PC-3 (cell line): ENCODE results near the gene FEZF1.
"Not testable (repeated sequence)": the region's sequence is repeated elsewhere in the genome, so short reads cannot be mapped to it uniquely, and the experiment has no call there.

ENCODE experiments used
- EZH2 ChIP-seq: fragments of 300-600 bp; sonication (generic); IDR thresholded peaks from one replicate; pipeline ENCODE4 v1.6.1; 2017; ENCODE audit warnings: antibody characterized with exemption, mild to moderate bottlenecking, low read length; ENCODE audit not compliant: unreplicated experiment
- EZH2phosphoT487 ChIP-seq: fragments of 300-600 bp; sonication (generic); IDR thresholded peaks from 2 replicates; pipeline ENCODE4 v1.6.1; 2018; ENCODE audit warnings: mild to moderate bottlenecking, antibody characterized with exemption, low read length, borderline replicate concordance
- TF ChIP-seq, protein P1 (sequence below): fragments of 300-600 bp; sonication (generic); conservative IDR thresholded peaks from 2 replicates; pipeline ENCODE4 v1.5.1; 2017; ENCODE audit warnings: antibody characterized with exemption, low read depth, mild to moderate bottlenecking, low read length

DNA sequence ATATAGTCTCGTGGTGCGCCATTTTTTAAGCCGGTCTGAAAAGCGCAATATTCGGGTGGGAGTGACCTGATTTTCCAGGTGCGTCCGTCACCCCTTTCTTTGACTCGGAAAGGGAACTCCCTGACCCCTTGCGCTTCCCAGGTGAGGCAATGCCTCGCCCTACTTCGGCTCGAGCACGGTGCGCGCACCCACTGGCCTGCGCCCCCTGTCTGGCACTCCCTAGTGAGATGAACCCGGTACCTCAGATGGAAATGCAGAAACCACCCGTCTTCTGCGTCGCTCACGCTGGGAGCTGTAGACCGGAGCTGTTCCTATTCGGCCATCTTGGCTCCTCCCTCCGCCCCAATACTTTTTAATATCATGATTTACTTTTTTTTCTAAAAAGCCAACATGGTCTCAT lies 19.9 kb downstream of the FEZF1 start:
- TF ChIP-seq, protein P1, sequence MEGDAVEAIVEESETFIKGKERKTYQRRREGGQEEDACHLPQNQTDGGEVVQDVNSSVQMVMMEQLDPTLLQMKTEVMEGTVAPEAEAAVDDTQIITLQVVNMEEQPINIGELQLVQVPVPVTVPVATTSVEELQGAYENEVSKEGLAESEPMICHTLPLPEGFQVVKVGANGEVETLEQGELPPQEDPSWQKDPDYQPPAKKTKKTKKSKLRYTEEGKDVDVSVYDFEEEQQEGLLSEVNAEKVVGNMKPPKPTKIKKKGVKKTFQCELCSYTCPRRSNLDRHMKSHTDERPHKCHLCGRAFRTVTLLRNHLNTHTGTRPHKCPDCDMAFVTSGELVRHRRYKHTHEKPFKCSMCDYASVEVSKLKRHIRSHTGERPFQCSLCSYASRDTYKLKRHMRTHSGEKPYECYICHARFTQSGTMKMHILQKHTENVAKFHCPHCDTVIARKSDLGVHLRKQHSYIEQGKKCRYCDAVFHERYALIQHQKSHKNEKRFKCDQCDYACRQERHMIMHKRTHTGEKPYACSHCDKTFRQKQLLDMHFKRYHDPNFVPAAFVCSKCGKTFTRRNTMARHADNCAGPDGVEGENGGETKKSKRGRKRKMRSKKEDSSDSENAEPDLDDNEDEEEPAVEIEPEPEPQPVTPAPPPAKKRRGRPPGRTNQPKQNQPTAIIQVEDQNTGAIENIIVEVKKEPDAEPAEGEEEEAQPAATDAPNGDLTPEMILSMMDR: not testable (repeated sequence)
- not testable (repeated sequence) for TF ChIP-seq EZH2, EZH2phosphoT487
